GM18951 (cell line): ENCODE results near the gene ELOB.

Experiments
- POLR2A ChIP-seq: IDR thresholded peaks from 4 replicates; pipeline ENCODE4 v1.6.1; 2011; ENCODE audit warnings: mild to moderate bottlenecking; ENCODE audit not compliant: insufficient read length, insufficient read depth; ENCODE audit errors: extremely low read depth
- in situ Hi-C: fragments of 300-500 bp; cut with MboI; formaldehyde crosslinking; loops from one replicate; pipeline ENCODE4 v1.12.0; 2022; ENCODE audit warnings: low sequenced_read_pairs, mixed read lengths, inconsistent platforms; ENCODE audit not compliant: unreplicated experiment

The ELOB gene

DNA sequence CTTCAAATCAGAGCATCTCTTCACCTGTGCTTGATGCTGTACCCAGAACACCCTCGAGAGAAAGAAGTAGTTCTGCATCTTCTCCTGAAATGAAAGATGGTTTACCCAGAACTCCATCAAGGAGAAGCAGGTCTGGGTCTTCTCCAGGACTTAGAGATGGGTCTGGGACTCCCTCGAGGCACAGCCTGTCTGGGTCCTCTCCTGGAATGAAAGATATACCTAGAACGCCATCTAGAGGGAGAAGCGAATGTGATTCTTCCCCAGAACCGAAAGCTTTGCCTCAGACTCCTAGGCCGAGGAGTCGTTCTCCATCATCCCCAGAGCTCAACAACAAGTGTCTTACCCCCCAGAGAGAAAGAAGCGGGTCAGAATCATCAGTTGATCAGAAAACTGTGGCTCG is 12.4 kb downstream of the ELOB start:
- no peak for TF ChIP-seq POLR2A
- in situ Hi-C loops, result no loop called here

GRCh38 chr16:2763173-2763572 is 13.9 kb downstream of the ELOB start:
- in situ Hi-C loops, result no loop called here
- TF ChIP-seq POLR2A, result no peak

- in situ Hi-C loops, result no loop called here
- TF ChIP-seq POLR2A, result no peak
These were observed 14.4 kb downstream of the ELOB start for GRCh38 chr16:2762711-2763110.

- in situ Hi-C loops, result no loop called here
- no peak for TF ChIP-seq POLR2A
These were observed 15.0 kb downstream of the ELOB start for GRCh38 chr16:2761886-2762583.

- in situ Hi-C loops, result no loop called here
- no peak for TF ChIP-seq POLR2A
These were observed 15.6 kb downstream of the ELOB start for GRCh38 chr16:2761472-2761871.

- in situ Hi-C loops, result no loop called here
- no peak for TF ChIP-seq POLR2A
These were observed 19.7 kb downstream of the ELOB start for GRCh38 chr16:2757344-2757743.

GRCh38 chr16:2756288-2757015 is 20.6 kb downstream of the ELOB start:
- in situ Hi-C loops, result no loop called here
- no peak for TF ChIP-seq POLR2A

DNA sequence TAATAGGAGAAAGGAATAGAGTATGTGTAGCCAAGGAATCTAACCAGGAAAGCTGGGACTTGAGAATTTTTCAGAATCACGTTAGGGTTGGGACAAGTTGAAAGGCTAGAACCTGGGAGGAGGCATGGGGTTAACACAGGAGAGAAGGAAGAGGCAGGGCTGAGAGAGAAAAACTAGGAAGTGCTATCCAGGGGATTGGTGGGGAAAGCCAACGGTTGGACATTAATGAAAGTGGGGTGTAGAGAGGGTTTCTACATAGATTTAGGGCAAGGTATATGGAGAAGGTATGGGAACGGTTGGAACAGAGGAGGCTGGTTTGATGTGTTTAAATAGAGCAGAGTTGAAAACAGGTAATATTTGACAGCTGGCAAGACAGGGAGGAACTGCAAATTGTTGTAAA is 21.9 kb downstream of the ELOB start:
- no peak for TF ChIP-seq POLR2A
- in situ Hi-C loops, result no loop called here

DNA sequence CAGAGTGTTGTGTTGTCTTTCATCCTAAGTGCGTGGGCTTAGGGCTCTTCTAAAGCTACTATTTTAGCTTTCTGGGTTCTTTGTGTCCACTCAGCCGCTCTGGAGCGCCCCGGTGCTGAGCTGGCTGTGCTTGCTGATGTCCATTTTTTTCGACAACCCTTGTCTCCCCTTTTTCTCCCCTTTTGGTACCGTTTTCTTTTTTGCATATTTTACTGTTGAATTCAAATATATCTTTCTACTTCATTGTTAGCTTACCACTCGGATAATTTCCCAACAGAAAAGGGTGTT is 23.4 kb downstream of the ELOB start:
- no peak for TF ChIP-seq POLR2A
- in situ Hi-C loops, result no loop called here

- no peak for TF ChIP-seq POLR2A
- in situ Hi-C loops, result no loop called here
These were observed 24.0 kb downstream of the ELOB start for GRCh38 chr16:2752850-2753732.

- TF ChIP-seq POLR2A, result peak; percentile 85
- in situ Hi-C loops, result no loop called here
These were observed 24.8 kb downstream of the ELOB start, which contains the start of gene SRRM2 for GRCh38 chr16:2752035-2752849. SRRM2 (plus strand) TSS chr16:2752638; CDS start chr16:2756365, 3,727 bp downstream.

DNA sequence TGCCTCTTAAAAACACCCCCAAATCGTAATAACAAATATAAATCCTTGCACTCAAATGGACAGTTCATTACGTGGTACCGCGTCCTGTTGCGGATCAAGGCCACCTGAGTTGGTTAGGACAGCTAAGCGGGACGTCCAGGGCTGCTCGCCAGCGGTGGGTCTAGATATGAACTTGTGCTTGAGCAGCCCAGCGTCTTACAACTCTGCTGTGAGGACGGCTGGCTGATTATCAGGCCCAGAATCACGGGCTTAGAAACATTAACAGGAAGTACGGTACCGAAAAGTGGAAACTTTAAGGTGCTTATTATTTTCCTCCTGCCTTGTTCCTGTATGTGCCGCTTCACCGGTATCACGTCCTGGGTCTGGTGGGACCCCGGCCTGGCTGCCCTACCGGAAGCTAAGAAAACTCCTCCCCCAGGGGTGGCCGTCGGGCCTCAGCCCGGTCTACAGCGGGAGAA is 25.5 kb downstream of the ELOB start:
- in situ Hi-C loops, result no loop called here
- no peak for TF ChIP-seq POLR2A

GRCh38 chr16:2749936-2750335 is 27.1 kb downstream of the ELOB start:
- in situ Hi-C loops, result no loop called here
- no peak for TF ChIP-seq POLR2A
